SK-N-SH (cell line): ENCODE results near the gene UGT1A4.

Source experiments
- EP300 ChIP-seq, 2 experiments: IDR thresholded peaks; 2 replicates each; pipeline versions ENCODE4 v1.4.0 to v1.6.1; 2012; ENCODE audit warnings: borderline replicate concordance in 1 of 2, low read depth in 1 of 2, low read length in 1 of 2
- JUND ChIP-seq: IDR thresholded peaks from 2 replicates; pipeline ENCODE4 v1.4.0; 2012
- NRF1 ChIP-seq: IDR thresholded peaks from 2 replicates; pipeline ENCODE4 v1.6.1; 2012; ENCODE audit warnings: low read depth, mild to moderate bottlenecking, low read length

DNA sequence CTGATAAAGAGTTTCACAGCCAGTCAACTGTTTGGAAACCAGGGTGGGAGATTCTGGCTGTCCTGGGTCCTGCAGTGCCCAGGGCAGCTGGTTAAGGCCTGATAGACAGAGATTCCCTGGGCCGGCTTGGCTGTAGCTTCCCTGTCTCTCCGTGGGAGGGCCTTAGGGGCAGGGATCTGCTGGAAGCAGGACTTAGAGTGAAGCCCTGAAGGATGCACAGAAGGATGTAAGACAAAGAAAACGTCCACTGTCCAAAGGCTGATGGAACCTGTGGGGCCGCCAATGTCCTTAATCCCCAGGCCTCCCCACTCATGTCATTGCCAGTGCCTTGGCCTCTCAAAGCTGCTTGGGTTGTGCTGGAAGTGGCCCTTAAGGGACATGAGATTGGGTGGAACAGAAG lies 92.6 kb downstream of the UGT1A4 start:
- TF ChIP-seq JUND (no peak), NRF1 (no peak), EP300 (IDR thresholded peaks at IDR 0.05; ENCODE audit: borderline replicate concordance in 1 of 2, low read depth in 1 of 2, low read length in 1 of 2) (no peak)
